SK-N-SH treated with all-trans-retinoic acid at 6 μM for 48 hours (cell line): ENCODE results near the gene GLIS1.

ENCODE experiments used
- ATAC-seq: fragments of 200-7000 bp; cut with Tn5 transposase; 3 replicates; pipeline ENCODE4 v1.9.1; 2020; ENCODE audit warnings: mild to moderate bottlenecking, moderate library complexity
- ARNTL ChIP-seq: fragments of 450-650 bp; formaldehyde crosslinking; IDR thresholded peaks from 2 replicates; pipeline ENCODE4 v1.5.0; 2020; ENCODE audit warnings: low read depth, mild to moderate bottlenecking, moderate library complexity, borderline replicate concordance
- BACH2 ChIP-seq: fragments of 250-450 bp; sonication (Bioruptor Pico); IDR thresholded peaks from 2 replicates; pipeline ENCODE4 v1.9.0; 2021; ENCODE audit warnings: mild to moderate bottlenecking, borderline replicate concordance
- CREB5 ChIP-seq: fragments of 250-450 bp; sonication (Bioruptor Pico); IDR thresholded peaks from 2 replicates; pipeline ENCODE4 v1.5.1; 2020; ENCODE audit warnings: low read depth, mild to moderate bottlenecking, moderate library complexity
- CSDC2 ChIP-seq: fragments of 250-450 bp; sonication (Bioruptor Pico); IDR thresholded peaks from 2 replicates; pipeline ENCODE4 v1.5.0; 2020; ENCODE audit warnings: mild to moderate bottlenecking, moderate library complexity
- GLIS3 ChIP-seq: fragments of 250-450 bp; sonication (Bioruptor Pico); IDR thresholded peaks from 2 replicates; pipeline ENCODE4 v1.5.0; 2020; ENCODE audit warnings: mild to moderate bottlenecking, moderate library complexity
- ISL1 ChIP-seq: fragments of 250-450 bp; sonication (Bioruptor Pico); IDR thresholded peaks from 2 replicates; pipeline ENCODE4 v2.1.2; 2022; ENCODE audit warnings: mild to moderate bottlenecking, moderate library complexity
- OSR1 ChIP-seq: fragments of 250-450 bp; sonication (Bioruptor Pico); IDR thresholded peaks from 2 replicates; pipeline ENCODE4 v1.8.0; 2022; ENCODE audit warnings: moderate library complexity, mild to moderate bottlenecking, inconsistent platforms
- PPARA ChIP-seq: fragments of 250-450 bp; sonication (Bioruptor Pico); IDR thresholded peaks from 2 replicates; pipeline ENCODE4 v1.5.0; 2020; ENCODE audit warnings: mild to moderate bottlenecking, borderline replicate concordance
- RARB ChIP-seq: fragments of 250-450 bp; sonication (Bioruptor Pico); IDR thresholded peaks from 2 replicates; pipeline ENCODE4 v1.8.0; 2021; ENCODE audit warnings: mild to moderate bottlenecking, moderate library complexity
- SNAI2 ChIP-seq: fragments of 250-450 bp; sonication (Bioruptor Pico); IDR thresholded peaks from 2 replicates; pipeline ENCODE4 v1.5.0; 2020; ENCODE audit warnings: mild to moderate bottlenecking, moderate library complexity
- TCF4 ChIP-seq: fragments of 250-450 bp; sonication (Bioruptor Pico); IDR thresholded peaks from 2 replicates; pipeline ENCODE4 v1.8.0; 2021; ENCODE audit warnings: mild to moderate bottlenecking, moderate library complexity, borderline replicate concordance
- TOX ChIP-seq: fragments of 250-450 bp; sonication (Bioruptor Pico); IDR thresholded peaks from 2 replicates; pipeline ENCODE4 v1.8.0; 2021; ENCODE audit warnings: mild to moderate bottlenecking, moderate library complexity, borderline replicate concordance
- TSHZ2 ChIP-seq: fragments of 250-450 bp; sonication (Bioruptor Pico); IDR thresholded peaks from 2 replicates; pipeline ENCODE4 v1.5.0; 2020; ENCODE audit warnings: mild to moderate bottlenecking, moderate library complexity
- ZC3H10 ChIP-seq: fragments of 250-450 bp; sonication (Bioruptor Pico); IDR thresholded peaks from 2 replicates; pipeline ENCODE4 v1.5.1; 2021; ENCODE audit warnings: mild to moderate bottlenecking, moderate library complexity
- ZNF70 ChIP-seq: fragments of 450-650 bp; formaldehyde crosslinking; IDR thresholded peaks from 2 replicates; pipeline ENCODE4 v1.5.0; 2020; ENCODE audit warnings: mild to moderate bottlenecking, moderate library complexity
- ZNF8 ChIP-seq: fragments of 450-650 bp; formaldehyde crosslinking; IDR thresholded peaks from 2 replicates; pipeline ENCODE4 v1.5.0; 2020; ENCODE audit warnings: mild to moderate bottlenecking, moderate library complexity
- TF ChIP-seq, protein P1 (sequence below): fragments of 250-450 bp; sonication (Bioruptor Pico); IDR thresholded peaks from 2 replicates; pipeline ENCODE4 v1.5.1; 2021; ENCODE audit warnings: mild to moderate bottlenecking, moderate library complexity
- TF ChIP-seq, protein P2 (sequence below): fragments of 250-450 bp; sonication (Bioruptor Pico); IDR thresholded peaks from 2 replicates; pipeline ENCODE4 v1.8.0; 2021; ENCODE audit warnings: low read depth, mild to moderate bottlenecking, moderate library complexity, borderline replicate concordance

Gene GLIS1

GRCh38 chr1:53508991-53509666 is 229.8 kb downstream of the GLIS1 start:
- TF ChIP-seq GLIS3 (CRISPR knock-in tag): no peak
- TF ChIP-seq CREB5 (CRISPR knock-in tag): no peak
- TF ChIP-seq ZC3H10 (CRISPR knock-in tag): no peak
- TF ChIP-seq ZNF70: no peak
- TF ChIP-seq, protein P1, sequence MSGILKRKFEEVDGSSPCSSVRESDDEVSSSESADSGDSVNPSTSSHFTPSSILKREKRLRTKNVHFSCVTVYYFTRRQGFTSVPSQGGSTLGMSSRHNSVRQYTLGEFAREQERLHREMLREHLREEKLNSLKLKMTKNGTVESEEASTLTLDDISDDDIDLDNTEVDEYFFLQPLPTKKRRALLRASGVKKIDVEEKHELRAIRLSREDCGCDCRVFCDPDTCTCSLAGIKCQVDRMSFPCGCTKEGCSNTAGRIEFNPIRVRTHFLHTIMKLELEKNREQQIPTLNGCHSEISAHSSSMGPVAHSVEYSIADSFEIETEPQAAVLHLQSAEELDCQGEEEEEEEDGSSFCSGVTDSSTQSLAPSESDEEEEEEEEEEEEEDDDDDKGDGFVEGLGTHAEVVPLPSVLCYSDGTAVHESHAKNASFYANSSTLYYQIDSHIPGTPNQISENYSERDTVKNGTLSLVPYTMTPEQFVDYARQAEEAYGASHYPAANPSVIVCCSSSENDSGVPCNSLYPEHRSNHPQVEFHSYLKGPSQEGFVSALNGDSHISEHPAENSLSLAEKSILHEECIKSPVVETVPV (CRISPR knock-in tag): no peak
- TF ChIP-seq OSR1 (CRISPR knock-in tag): no peak
- no peak for TF ChIP-seq PPARA (CRISPR knock-in tag)
- TF ChIP-seq, protein P2, sequence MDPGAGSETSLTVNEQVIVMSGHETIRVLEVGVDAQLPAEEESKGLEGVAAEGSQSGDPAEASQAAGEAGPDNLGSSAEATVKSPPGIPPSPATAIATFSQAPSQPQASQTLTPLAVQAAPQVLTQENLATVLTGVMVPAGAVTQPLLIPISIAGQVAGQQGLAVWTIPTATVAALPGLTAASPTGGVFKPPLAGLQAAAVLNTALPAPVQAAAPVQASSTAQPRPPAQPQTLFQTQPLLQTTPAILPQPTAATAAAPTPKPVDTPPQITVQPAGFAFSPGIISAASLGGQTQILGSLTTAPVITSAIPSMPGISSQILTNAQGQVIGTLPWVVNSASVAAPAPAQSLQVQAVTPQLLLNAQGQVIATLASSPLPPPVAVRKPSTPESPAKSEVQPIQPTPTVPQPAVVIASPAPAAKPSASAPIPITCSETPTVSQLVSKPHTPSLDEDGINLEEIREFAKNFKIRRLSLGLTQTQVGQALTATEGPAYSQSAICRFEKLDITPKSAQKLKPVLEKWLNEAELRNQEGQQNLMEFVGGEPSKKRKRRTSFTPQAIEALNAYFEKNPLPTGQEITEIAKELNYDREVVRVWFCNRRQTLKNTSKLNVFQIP: no peak
- no peak for TF ChIP-seq RARB (CRISPR knock-in tag)
- no peak for TF ChIP-seq ARNTL (CRISPR knock-in tag)
- TF ChIP-seq TSHZ2 (CRISPR knock-in tag): no peak
- no peak for TF ChIP-seq ISL1
- no peak for TF ChIP-seq TOX (CRISPR knock-in tag)
- TF ChIP-seq BACH2 (CRISPR knock-in tag): no peak
- TF ChIP-seq ZNF8: no peak
- no peak for TF ChIP-seq SNAI2 (CRISPR knock-in tag)
- peak; percentile 27 for ATAC-seq

- ATAC-seq: no peak
- TF ChIP-seq TSHZ2 (CRISPR knock-in tag): no peak
- TF ChIP-seq ZNF70: no peak
- no peak for TF ChIP-seq CSDC2
- TF ChIP-seq TOX (CRISPR knock-in tag): no peak
- no peak for TF ChIP-seq TCF4 (CRISPR knock-in tag)
- no peak for TF ChIP-seq ZC3H10 (CRISPR knock-in tag)
- no peak for TF ChIP-seq GLIS3 (CRISPR knock-in tag)
- TF ChIP-seq, protein P1 (CRISPR knock-in tag): no peak
- no peak for TF ChIP-seq OSR1 (CRISPR knock-in tag)
- TF ChIP-seq ARNTL (CRISPR knock-in tag): no peak
- TF ChIP-seq, all 23 proteins: peak for 0
Observed at GRCh38 chr1:53508056-53508990, 230.6 kb downstream of the GLIS1 start.
